Naive thymus-derived CD8-positive, alpha-beta T cell (primary cell): ENCODE measurements around the gene CPLX1. TPM values are rescaled to one million over a fixed set of nuclear protein-coding genes. Genes with fewer than 3 reads are reported as not detected.
A peak's percentile ranks its signal among the peaks of the same experiment; 100 is the strongest.

Experiments
- ATAC-seq, 2 donors: fragments of 150-1000 bp; cut with Tn5 transposase in 1 of 2; sonication (Bioruptor Pico), chemical (Tn5 transposase) in 1 of 2; 1 replicate in 1 of 2; 2 replicates in 1 of 2; pipeline ENCODE4 v1.10.0; 2021; ENCODE audit warnings: mild to moderate bottlenecking in 2 of 2, moderate library complexity in 2 of 2
- POLR2A ChIA-PET: fragments of 350-600 bp; sonication (Branson Sonifier 250); formaldehyde crosslinking; loops from one replicate; lab custom pipeline; 2021; ENCODE audit warnings: antibody characterized with exemption; lab: Charles Lee
- DNase-seq, 10 donors: peaks; one replicate each; pipeline versions ENCODE4 v3.0.0 to v3.0.0-alpha.2; 2020 to 2022
- H3K27ac Mint-ChIP-seq, 10 donors: one replicate each; pipeline ENCODE4 v1.8.0; 2020 to 2022; ENCODE audit warnings: mild to moderate bottlenecking in 10 of 10, mixed read lengths in 10 of 10, moderate library complexity in 4 of 10, inconsistent platforms in 1 of 10
- H3K27me3 Mint-ChIP-seq, 5 donors: one replicate each; pipeline ENCODE4 v1.8.0; 2021 to 2022; ENCODE audit warnings: mixed read lengths in 5 of 5
- H3K36me3 Mint-ChIP-seq, 3 donors: one replicate each; pipeline ENCODE4 v1.8.0; 2020 to 2022; ENCODE audit warnings: mixed read lengths in 3 of 3, mild to moderate bottlenecking in 2 of 3, inconsistent platforms in 1 of 3
- H3K4me1 Mint-ChIP-seq, 4 donors: one replicate each; pipeline ENCODE4 v1.8.0; 2021 to 2022; ENCODE audit warnings: mixed read lengths in 4 of 4
- H3K4me3 Mint-ChIP-seq, 10 donors: one replicate each; pipeline ENCODE4 v1.8.0; 2020 to 2022; ENCODE audit warnings: mild to moderate bottlenecking in 10 of 10, mixed read lengths in 10 of 10, moderate library complexity in 6 of 10, inconsistent platforms in 1 of 10
- H3K9me3 Mint-ChIP-seq, 9 donors: one replicate each; pipeline ENCODE4 v1.8.0; 2020 to 2022; ENCODE audit warnings: mixed read lengths in 9 of 9, mild to moderate bottlenecking in 3 of 9, inconsistent platforms in 1 of 9, moderate library complexity in 1 of 9
- polyA plus RNA-seq, 3 donors: library from polyadenylated mRNA; unstranded; fragments of 300-500 nt; fragmentation: Illumina TruSeq; gene quantifications; one replicate each; pipeline ENCODE4 v1.2.3, GENCODE V29; 2021
- total RNA-seq, 8 experiments: library from RNA in 2 of 8; stranded (reverse) in 2 of 8; gene quantifications; one replicate each; pipeline ENCODE4 v1.2.3 and lab custom pipeline; 2021 to 2026

CPLX1 gene
- under 1 TPM in 1 of 2 experiments, not detected in 1; 0.29 TPM for total RNA-seq
- polyA plus RNA-seq = not detected
- total RNA-seq (lab: John Stamatoyannopoulos, UW) = 0 to 0.26 (median 0.07) reads per million in 6 experiments

DNA sequence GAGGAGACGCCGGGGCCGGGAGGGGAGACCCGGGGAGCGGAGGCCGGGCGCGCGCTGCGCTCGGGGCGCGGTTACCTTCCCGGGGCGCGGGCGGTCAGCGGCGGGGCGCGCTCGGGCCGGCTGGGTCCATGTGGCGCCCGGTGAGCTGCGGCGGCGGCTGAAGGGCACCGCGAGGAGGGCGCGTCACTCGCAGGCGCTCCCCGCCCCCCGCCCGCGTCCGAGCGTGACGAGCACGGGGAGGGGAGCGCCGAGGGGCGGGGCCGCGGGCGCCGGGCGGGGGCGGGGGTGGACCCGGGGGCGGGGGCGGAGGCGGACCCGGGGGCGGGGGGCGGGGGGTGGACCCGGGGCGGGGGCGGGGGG is at the start of gene CPLX1:
CPLX1 (minus strand) TSS at position 159 of the 360 bp plus-strand sequence. CDS start 1,607 bp downstream, outside the sequence.
- H3K27me3 Mint-ChIP-seq = peaks cover 14 to 72% (median 37%) of the 10 kb centered on the region in 5 donors
- peak within 1 kb of the TSS in 1 of 10 donors; percentile 29 for H3K27ac Mint-ChIP-seq
- DNase-seq (peak in 1 of 10 donors; percentile 19), ATAC-seq (peak; percentile 11 to 16)
- H3K4me3 Mint-ChIP-seq = peak within 1 kb of the TSS in 5 of 10 donors; percentile 30 to 71 (median 45)
- H3K4me1 Mint-ChIP-seq = peaks cover 7 to 16% (median 13%) of the 10 kb centered on the region in 4 donors
- H3K36me3 Mint-ChIP-seq = peaks cover 0 to 9% (median 5%) of the 10 kb centered on the region in 3 donors
- peaks cover 0 to 10% (median 0%) of the 10 kb centered on the region in 9 donors for H3K9me3 Mint-ChIP-seq
- POLR2A ChIA-PET = no interaction called here

DNA sequence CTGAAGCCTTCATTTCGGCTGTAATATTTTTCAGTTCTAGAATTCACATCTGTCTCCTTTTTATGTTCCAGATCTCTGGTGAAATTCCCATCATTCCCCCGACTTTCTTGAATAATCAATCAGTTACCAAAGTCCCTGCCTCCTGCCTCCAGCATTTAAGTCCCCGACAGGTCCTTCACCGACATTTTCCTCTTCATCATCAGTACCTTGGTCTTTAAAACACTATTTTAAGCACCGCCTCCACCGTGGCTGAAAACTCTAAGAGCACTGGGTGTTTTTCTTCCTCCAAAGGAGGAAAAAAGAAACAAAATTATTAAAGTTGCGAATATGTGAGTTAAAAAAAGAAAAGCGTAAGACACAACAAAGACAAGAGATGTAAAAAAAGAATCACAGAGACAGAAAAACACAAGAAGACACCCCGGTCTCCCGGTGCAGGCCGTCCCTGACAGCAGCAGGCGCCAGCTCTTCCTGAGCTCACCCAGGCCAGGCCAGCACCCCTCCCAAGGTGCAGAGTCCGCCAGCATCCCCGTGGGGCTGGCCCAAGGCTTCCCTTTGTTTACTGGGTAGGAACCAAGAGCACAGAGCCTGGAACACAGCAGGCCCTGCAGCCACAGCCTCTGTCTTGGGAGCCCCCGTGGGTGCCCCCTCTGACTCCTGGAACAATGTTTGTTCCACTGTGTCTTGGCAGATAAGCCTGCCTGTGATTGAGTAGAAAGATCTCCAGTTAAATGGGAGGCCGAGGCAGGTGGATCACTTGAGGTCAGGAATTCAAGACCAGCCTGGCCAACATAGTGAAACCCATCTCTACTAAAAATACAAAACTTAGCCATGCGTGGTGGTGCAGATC is 49.3 kb upstream of the CPLX1 start:
- no peak for ATAC-seq
- Mint-ChIP-seq H3K27ac (peak overlapping the region in 3 of 10 donors; percentile 2 to 37 (median 12)), H3K4me3 (no peak overlapping the region), H3K9me3 (no peaks in the 10 kb centered on the region), H3K4me1 (peaks cover 20 to 29% (median 26%) of the 10 kb centered on the region in 4 donors), H3K27me3 (no peaks in the 10 kb centered on the region), H3K36me3 (peaks cover 2 to 52% (median 8%) of the 10 kb centered on the region in 3 donors)
- no peak for DNase-seq
- POLR2A ChIA-PET = no interaction called here

DNA sequence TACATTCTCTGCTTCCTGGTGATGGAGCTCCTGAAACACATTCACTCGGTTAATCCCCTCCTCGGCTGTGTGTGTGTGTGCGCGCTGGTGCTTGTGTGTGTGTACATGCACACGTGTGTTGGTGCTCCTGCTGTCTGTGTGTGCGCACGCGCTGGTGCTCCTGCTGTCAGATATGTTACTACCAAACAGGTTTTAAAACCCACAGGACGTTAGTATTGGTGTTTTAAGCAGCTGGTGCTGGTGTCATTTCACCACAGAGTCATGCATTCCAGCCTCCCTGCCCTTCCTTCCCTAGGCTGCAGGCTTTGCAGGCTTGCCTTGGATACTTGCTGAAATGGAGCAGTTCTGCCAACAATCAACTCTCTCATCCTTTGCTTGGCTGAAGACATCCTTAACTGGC is 48.1 kb upstream of the CPLX1 start:
- Mint-ChIP-seq H3K36me3 (peaks cover 2 to 55% (median 8%) of the 10 kb centered on the region in 3 donors), H3K27ac (peak overlapping the region in 1 of 10 donors; percentile 69)
- no peak for DNase-seq

DNA sequence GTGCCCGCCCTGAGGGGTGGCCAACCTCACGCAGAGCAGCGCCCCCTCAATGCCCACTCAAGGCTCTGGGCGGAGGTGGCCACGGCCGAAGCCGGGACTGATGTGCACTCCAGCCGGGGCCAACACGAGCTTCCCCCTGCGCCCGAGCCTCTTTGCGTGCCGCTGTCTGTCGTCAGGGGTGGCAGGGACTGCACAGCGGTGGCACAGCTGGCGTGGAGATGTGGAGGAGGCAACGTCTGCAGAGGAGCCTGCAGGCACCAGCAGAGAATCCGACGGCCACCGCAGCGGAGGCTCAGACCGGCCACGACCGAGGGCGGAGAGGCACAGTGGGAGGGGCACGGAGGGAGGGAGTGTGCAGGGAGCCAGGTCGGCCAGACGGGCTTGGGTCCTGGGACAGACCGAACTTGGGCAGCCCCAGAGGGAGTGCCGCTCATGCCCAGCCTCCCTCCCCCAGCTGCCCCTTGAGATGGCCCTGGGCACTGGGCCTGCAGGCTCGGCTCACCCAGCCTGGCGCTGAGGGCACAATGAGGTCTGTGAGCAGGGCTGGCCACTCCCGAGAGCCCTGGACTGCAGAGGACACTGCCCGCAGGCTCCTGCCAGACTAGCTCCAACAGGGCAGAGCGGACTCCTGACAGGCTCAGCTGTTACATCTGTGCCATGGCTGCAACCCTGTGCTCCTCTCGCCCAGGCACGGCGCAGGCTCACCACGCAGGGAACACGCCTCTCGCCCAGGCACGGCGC is 46.5 kb upstream of the CPLX1 start:
- peak overlapping the region in 1 of 10 donors; percentile 44 for H3K27ac Mint-ChIP-seq
- H3K4me1 Mint-ChIP-seq = peaks cover 2 to 6% (median 5%) of the 10 kb centered on the region in 4 donors
- no peak overlapping the region for H3K4me3 Mint-ChIP-seq
- DNase-seq (no peak), ATAC-seq (no peak)
- H3K27me3 Mint-ChIP-seq = no peaks in the 10 kb centered on the region
- POLR2A ChIA-PET = no interaction called here
- H3K36me3 Mint-ChIP-seq = peaks cover 5 to 58% (median 8%) of the 10 kb centered on the region in 3 donors
- no peaks in the 10 kb centered on the region for H3K9me3 Mint-ChIP-seq

More for the DNA sequence above, 48.1 kb upstream of the CPLX1 start:
- POLR2A ChIA-PET = no interaction called here
- no peaks in the 10 kb centered on the region for H3K9me3 Mint-ChIP-seq
- ATAC-seq = no peak
- no peak overlapping the region for H3K4me3 Mint-ChIP-seq
- H3K27me3 Mint-ChIP-seq = no peaks in the 10 kb centered on the region
- peaks cover 12 to 18% (median 15%) of the 10 kb centered on the region in 4 donors for H3K4me1 Mint-ChIP-seq

DNA sequence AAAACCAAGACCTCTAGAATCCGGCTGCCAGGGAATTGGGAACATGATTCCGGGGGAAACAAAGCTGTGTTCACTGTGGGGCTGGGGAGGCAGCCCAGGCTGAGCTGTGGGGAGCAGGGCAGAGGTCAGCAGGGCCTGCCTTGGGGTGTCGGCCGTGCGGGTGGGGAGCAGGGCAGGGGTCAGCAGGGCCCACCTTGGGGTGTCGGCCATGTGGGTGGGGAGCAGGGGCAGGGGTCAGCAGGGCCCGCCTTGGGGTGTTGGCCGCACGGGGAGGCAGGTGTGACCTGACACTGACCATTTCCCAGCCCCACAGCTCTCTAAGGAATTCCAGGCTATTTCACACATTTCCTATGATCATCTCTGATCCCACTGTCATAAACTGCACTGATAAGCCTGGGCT is 45.6 kb upstream of the CPLX1 start:
- H3K4me3 Mint-ChIP-seq = no peak overlapping the region
- DNase-seq = no peak
- H3K4me1 Mint-ChIP-seq = peaks cover 0 to 6% (median 0%) of the 10 kb centered on the region in 4 donors
- H3K27me3 Mint-ChIP-seq = no peaks in the 10 kb centered on the region
- POLR2A ChIA-PET = interaction anchor here (0.6 kb wide), 1 partner anchor 14 kb away, joined by 3 read pairs; no protein-coding TSS in a partner anchor
- no peak overlapping the region for H3K27ac Mint-ChIP-seq
- peaks cover 5 to 49% (median 8%) of the 10 kb centered on the region in 3 donors for H3K36me3 Mint-ChIP-seq
- no peak for ATAC-seq
- H3K9me3 Mint-ChIP-seq = no peaks in the 10 kb centered on the region

DNA sequence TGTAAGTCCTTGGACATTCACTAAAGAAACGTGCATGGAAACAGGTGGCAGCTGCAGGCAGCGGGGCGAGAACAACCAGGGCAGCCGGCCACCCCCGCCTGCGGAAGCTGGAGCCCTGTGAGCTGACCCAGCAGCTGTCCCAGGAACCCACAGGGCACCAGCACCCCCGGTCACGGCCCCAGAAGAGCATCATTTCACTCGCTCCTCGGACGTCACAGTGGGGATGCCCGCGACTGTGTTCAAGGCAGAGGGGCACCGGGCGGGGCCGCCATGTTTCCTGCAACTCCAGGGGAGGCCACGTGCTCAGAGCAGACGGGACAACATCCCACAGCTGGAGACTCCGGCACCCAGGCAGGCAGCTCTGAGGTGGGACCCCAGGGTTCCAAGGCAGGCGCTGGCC is 45.0 kb upstream of the CPLX1 start:
- Mint-ChIP-seq H3K27me3 (no peaks in the 10 kb centered on the region), H3K27ac (peak overlapping the region in 1 of 10 donors; percentile 66), H3K4me3 (no peak overlapping the region), H3K9me3 (no peaks in the 10 kb centered on the region), H3K4me1 (peaks cover 0 to 6% (median 0%) of the 10 kb centered on the region in 4 donors), H3K36me3 (peaks cover 5 to 48% (median 8%) of the 10 kb centered on the region in 3 donors)
- POLR2A ChIA-PET = interaction anchor here (0.6 kb wide), 1 partner anchor 15 kb away, joined by 3 read pairs; no protein-coding TSS in a partner anchor
- ATAC-seq (no peak), DNase-seq (no peak)

DNA sequence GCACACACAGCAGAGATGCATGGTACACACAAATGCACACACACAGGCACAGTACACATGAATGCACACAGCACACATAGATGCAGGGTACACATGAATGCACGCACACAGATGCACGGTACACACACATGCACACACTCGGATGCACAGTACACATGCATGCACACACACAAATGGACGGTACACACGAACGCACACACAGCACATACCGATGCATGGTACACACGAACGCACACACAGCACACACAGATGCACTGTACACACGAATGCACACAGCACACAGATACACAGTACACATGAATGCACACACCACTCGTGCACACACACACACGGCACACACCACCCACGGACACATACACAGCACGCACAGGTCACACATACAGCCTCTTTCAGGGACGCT is 43.8 kb upstream of the CPLX1 start:
- Mint-ChIP-seq H3K27ac (no peak overlapping the region), H3K9me3 (no peaks in the 10 kb centered on the region), H3K4me1 (peaks cover 0 to 6% (median 0%) of the 10 kb centered on the region in 4 donors), H3K4me3 (no peak overlapping the region), H3K36me3 (peaks cover 5 to 49% (median 8%) of the 10 kb centered on the region in 3 donors), H3K27me3 (no peaks in the 10 kb centered on the region)
- no peak for DNase-seq
- POLR2A ChIA-PET = no interaction called here
- ATAC-seq = no peak

DNA sequence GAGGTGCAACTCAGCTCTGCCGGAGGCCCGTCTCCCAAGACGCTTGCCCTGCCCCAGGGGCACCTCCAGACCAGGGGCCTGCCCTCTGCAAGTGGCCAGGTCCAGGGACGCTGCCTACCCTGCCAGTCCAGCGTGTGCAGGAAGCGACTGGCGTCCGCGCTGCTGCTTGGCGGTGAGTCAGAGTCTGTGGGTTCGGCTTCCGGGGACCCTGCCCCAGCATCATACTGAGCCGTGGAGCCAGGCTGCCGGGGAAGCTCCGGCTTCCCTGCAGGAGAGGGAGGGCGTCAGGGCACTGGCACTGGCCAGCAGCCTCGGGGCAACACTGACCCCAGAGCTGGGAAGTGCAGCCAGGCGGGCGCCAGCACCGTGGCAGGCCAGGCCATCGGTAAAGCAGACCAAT is 42.5 kb upstream of the CPLX1 start:
- ATAC-seq (no peak), DNase-seq (no peak)
- Mint-ChIP-seq H3K36me3 (peaks cover 1 to 49% (median 5%) of the 10 kb centered on the region in 3 donors), H3K4me3 (no peak overlapping the region), H3K27ac (no peak overlapping the region), H3K4me1 (peaks cover 0 to 4% (median 0%) of the 10 kb centered on the region in 4 donors), H3K9me3 (no peaks in the 10 kb centered on the region), H3K27me3 (no peaks in the 10 kb centered on the region)
- POLR2A ChIA-PET = no interaction called here

DNA sequence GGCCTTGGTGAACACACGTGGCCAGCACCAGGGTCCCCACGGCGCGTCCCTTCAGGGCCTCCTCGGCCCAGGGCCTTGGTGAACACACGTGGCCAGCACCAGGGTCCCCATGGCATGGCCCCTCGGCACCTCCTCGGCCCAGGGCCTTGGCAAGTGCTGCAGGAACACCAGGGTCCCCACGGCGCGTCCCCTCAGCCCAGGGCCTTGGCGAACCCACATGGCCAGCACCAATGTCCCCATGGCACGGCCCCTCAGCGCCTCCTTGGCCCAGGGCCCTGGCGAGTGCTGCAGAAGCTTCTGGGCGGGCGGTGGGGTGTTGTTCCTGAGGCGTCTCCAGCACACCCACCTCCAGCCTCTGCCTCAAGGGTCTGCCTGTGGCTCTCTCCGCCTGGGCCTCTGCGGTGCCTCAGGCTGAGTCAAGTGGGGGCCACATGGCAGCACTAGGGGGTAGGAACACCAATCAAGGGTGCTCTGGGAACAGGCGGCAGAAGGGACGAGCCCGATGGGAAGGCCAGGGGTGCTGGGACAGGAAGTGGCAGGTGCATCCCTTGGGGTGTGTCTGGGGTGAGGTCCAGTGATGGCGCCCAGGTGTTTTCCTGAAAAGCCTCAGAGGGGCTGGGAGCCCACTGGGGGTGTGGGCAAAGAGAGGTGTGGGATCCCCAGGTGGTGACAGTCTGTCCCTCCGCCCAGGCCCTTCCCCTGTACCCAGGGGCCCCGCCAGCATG is 41.8 kb upstream of the CPLX1 start:
- no peaks in the 10 kb centered on the region for H3K27me3 Mint-ChIP-seq
- DNase-seq (no peak), ATAC-seq (no peak)
- no peak overlapping the region for H3K4me3 Mint-ChIP-seq
- H3K4me1 Mint-ChIP-seq = peaks cover 0 to 4% (median 0%) of the 10 kb centered on the region in 4 donors
- no peaks in the 10 kb centered on the region for H3K9me3 Mint-ChIP-seq
- peaks cover 0 to 51% (median 5%) of the 10 kb centered on the region in 3 donors for H3K36me3 Mint-ChIP-seq
- POLR2A ChIA-PET = no interaction called here
- H3K27ac Mint-ChIP-seq = no peak overlapping the region

DNA sequence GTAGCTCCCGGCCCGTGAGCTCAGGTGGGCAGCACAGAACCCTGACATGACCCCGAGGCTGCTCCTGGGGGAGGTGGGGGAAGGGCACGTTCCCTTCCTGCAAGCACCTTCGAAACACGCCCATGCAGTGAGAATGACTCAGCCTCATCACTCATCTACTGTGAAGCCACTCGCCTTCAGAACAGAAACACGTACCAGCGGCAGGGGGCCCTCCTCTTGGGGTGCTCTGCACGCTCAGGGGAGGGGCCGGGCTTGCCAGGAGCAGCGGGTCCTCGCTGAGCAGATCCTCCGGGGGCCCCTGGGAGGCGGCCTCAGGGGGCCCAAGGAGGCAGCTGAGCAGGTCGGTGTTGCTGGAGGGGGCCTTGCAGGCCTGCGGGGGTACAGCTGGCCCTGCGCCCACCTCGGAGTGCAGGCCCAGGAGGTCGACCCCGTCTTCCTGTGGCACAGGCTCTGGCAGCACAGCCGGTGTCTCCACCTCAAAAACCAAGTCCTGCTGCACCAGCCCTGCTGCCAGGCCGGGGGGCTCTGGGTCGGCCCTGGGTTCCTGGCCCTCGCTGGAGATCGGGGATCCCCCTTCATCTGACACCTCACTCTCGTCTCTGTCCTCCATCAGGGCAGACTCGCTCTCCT is 40.9 kb upstream of the CPLX1 start:
- Mint-ChIP-seq H3K4me1 (peaks cover 0 to 4% (median 0%) of the 10 kb centered on the region in 4 donors), H3K27me3 (no peaks in the 10 kb centered on the region), H3K27ac (peak overlapping the region in 1 of 10 donors; percentile 48), H3K9me3 (no peaks in the 10 kb centered on the region), H3K36me3 (peaks cover 0 to 59% (median 5%) of the 10 kb centered on the region in 3 donors), H3K4me3 (no peak overlapping the region)
- ATAC-seq (no peak), DNase-seq (no peak)
- POLR2A ChIA-PET = no interaction called here

DNA sequence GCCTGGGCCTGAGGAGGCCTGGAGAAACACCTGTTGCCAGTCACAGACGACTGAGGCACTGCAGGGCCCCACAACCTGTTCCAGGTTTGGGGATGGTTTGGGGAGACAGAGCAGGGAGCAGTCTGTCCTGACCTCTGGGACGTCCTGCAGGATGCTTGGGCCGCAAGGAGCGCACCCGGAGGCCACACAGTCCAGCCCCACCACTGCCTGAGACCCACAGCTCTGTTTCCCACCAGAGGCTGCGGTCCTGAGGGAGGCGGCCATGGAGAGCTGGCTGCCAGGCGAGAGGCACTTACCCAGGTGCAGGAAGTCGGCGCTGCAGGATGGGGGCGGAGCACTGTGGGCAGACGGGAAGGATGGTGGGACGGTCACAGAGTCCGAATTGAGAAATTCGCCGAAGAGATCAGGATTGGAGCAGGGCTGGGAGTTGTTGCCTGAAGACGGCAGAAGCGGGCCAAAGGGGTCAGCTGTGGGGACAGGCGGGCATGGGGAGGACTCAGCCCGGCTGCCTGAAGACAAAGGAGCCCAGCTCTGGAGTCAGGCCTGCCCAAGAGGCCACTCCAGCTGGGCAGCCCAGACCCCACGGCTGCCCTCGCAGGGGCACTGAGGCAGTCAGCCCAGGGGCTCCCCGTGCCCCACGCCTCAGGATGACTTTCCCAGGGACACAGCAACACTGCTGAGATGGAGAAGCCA is 40.3 kb upstream of the CPLX1 start:
- H3K4me1 Mint-ChIP-seq = peaks cover 0 to 2% (median 0%) of the 10 kb centered on the region in 4 donors
- DNase-seq (no peak), ATAC-seq (no peak)
- peak overlapping the region in 1 of 10 donors; percentile 91 for H3K27ac Mint-ChIP-seq
- no peaks in the 10 kb centered on the region for H3K9me3 Mint-ChIP-seq
- peaks cover 0 to 64% (median 5%) of the 10 kb centered on the region in 3 donors for H3K36me3 Mint-ChIP-seq
- no peak overlapping the region for H3K4me3 Mint-ChIP-seq
- POLR2A ChIA-PET = no interaction called here
- H3K27me3 Mint-ChIP-seq = no peaks in the 10 kb centered on the region
